Stimulated activated CD4-positive, alpha-beta T cell treated with anti-CD3 and anti-CD28 coated beads, Interleukin-15, amount 100 ng/mL, for 24 hours (primary cell): Measurements from ENCODE around the gene AGAP6.
"Not testable (repeated sequence)": the region's sequence is repeated elsewhere in the genome, so short reads cannot be mapped to it uniquely, and the experiment has no call there.

Experiments used
- DNase-seq: peaks from one replicate; pipeline ENCODE4 v3.0.0-alpha.2; 2020

The AGAP6 gene

DNA sequence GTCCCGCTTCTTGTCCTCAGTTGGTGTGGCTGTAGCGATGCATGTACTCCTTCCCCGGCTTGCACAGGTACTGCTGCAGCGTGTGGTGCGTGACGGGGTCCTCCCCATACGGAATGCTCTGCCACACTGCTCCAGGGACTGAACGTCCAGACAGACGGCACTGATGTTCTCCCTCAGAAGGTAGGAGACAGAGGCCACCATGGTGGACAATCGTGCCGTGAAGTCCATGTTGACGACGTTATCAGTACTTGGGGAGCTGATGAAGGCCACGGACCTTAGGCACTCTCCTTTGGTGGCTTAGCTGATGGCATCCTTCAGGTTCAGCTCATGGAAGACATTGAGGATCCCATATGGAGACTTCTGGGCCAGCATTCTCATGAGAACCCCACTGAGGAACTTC is 37.4 kb downstream of the AGAP6 start:
- DNase-seq = no peak

DNA sequence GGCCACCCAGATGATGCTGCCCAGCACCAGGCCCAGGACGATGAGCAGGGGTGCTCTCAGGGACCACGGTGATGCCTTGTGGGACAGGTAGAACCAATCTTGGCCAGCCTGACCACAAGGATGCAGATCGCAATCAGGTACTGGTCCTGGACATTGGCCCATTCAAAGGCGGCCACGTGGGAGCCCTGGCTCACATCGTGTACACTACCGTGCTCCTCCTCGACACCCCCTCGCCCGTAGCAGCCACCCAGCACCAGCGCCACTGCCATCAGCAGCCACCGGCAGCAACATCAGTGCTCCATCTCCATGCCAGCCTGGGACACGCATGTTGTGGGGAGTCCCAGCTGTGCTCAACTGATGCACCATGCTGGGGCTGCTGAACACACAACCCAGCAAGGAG is 39.0 kb downstream of the AGAP6 start:
- DNase-seq = no peak

DNA sequence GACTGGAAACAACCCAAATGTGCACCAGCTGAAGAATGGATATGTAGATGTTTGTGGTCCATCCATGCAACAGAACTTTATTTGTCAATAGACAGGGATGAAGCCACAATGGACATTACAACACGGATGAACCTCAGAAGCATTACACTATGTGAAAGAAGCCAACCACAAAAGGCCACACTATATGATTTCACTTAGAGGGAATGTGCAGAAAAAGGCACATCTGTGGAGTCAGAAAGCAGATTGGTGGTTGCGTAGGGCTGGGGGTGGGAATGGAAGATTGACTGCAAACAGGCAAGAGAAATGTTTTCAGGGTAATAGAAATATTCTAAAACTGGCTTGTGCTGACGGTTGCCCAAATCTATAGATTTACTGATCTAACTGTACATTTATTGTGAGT is 45.3 kb downstream of the AGAP6 start:
- no peak for DNase-seq

DNA sequence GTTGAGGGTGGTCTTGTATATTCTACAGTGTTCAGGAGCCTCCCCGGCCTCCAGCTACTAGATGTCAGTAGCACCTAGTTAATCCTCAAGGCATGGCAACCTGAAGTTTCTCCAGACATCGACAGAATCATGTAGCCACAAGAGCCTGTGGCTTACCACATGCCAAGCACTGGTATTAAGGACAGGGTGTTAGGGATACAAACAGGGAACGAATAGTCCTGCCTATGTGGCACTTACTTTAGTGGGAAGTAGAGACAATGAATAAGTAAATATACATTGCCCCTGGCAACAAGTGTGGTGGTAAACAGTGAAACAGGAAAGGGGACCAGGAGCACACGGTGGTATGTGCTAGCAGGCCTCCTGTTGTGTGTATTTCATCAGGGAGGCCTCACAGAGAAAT is 47.1 kb downstream of the AGAP6 start:
- DNase-seq = not testable (repeated sequence)

DNA sequence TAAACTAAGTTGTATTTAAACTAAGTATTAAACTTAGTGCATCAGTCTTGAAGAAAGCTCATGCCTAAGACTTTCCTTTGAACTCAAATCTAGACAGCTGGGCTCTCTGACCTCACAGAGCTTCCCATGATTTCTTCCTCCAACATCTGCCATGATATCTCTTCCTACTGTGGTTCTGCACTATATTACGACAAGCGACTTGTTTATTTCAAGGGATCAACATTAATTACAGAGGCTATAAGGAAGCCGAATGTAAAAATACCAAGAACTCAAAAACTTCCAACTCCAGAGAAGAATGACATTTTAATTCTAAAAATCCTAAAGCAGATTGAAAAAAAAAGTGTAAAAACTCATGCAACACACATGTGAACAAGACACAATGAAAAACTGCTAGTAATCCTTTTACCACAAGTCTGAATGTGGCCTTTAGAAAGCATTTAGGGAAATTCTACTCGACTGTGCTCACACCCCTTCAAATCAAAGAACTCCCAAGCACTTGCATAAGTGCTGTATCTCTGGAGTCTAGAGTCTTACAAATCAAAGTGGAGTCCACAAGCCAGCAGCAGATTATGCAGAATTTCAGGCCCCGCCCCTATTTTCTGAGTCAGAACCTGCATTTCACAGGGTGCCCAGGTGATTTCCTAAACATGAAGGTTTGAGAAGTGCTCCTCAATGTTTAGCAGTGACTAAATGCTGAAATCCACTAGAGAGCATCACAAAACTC is 56.9 kb downstream of the AGAP6 start:
- DNase-seq = peak; percentile 7

DNA sequence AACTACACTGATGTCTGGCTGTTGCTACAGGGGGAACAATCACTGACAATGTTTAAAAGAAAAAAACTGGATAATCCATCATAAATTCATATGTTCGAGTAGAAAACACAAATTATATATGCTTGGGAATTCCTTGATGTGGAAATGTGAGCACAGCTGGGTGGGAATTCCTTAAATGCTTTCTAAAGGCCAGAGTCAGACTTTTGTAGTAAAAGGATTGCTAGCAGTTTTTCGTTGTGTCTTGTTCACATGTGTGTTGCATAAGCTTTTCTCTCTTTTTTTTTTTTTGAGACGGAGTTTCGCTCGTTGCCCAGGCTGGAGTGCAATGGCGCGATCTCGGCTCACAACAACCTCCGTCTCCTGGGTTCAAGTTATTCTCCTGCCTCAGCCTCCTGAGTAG is 58.3 kb downstream of the AGAP6 start:
- DNase-seq = not testable (repeated sequence)

DNA sequence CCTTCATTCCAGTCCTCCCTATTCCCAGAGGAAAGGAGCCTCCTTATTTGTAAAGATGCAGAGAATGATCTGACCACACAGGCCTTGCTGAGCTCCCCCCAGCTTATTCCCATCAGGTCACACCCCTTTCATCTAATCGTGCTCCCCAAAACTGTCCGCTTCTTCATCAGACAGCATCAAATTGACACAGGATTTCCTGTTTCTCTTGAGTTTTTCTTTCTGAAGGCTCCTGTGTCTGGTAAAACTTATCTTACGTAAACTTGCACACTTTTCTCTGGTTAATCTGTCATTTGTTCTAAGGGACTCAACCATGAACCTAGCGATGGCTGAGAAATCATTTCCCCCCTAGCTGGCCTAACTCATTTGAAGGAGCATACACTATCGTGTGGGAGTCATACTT is 59.4 kb downstream of the AGAP6 start:
- DNase-seq = not testable (repeated sequence)

DNA sequence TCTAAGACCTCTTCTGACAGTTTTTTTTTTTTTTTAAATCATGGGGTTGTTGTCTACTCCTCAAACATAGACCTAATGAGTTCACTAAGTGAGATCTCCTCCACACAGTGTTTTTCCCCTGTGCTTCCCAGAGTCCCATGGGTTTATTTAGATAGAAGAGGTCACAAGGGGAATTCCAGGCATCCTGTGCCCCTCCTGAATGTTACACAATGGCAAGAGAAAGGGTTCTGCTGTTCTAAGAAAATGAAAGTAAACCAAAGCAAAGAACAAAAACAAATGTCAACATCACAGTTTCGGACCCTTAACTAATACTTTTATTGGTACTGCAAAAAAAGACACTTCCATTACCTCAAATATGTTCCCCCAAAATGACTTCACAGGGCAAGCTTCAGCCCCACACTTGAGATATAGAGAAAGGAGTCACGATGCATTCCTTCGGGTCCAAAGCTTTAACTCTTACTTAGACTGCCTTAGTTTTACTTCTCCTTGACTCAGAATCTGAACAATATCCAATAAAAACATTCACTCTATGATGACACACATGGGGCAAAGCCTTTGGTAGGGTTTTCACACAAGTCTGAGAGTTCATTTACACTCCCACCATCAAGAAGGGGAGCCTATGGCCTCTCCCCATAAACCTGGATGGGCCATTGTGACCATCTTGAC is 63.9 kb downstream of the AGAP6 start:
- not testable (repeated sequence) for DNase-seq

DNA sequence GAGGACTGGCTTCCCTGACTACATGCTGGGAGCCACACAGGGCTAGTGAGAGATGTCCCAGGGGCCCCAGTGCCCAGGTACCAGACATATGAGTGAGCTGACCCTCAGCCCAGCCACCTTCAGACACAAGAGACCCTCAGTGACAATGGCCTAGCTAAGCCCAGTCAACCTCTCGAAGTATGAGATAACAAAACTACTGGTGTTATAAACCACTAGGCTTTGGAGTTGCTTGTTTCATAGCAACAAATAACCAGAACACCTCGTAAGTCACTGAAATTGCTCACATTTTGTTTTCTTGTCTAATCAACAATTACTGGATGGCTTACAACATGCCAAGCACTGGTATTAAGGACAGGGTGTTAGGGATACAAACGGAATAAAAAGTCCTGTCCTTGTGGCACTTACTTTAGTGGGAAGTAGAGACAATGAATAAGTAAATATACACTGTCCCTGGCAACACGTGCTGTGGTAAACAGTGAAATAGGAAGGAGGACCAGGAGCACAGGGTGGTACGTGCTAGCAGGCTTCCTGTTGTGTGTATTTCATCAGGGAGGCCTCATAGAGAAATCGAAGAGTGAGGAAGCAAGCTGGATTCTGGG is 64.7 kb downstream of the AGAP6 start:
- not testable (repeated sequence) for DNase-seq

DNA sequence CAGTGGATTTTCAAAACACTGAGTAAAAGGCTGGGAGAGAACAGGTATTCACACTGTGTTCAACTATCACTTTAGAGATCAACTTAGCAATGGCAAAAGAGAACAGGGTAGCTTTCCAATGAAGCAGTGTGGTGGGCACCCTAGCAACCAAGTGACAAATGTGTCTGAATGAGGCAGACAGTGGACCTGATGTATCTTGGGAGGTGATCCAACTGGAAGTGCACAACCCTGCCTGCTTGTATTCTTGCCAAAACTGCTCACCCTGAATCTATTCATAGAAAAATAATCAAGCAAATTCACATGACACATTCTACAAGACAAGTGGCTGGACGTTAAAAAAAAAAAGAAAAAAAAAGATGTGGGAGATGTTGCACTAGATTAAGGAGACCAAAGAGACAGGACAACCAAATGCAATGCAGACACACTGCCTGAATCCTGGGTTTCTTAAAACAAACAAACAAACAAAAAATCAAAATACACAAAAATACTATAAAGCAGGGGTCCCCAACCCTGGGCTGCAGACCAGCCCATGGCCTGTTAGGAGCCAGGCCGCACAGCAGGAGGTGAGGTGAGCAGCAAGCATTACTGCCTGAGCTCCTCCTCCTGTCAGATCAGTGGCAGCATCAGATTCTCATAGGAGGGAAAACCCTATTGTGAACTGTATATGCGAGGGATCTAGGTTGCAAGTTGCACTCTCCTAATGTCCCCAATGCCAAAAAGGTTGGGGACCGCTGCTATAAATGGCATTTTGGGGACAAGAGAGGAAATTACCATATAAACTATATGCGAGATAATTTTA is 67.5 kb downstream of the AGAP6 start:
- not testable (repeated sequence) for DNase-seq

DNA sequence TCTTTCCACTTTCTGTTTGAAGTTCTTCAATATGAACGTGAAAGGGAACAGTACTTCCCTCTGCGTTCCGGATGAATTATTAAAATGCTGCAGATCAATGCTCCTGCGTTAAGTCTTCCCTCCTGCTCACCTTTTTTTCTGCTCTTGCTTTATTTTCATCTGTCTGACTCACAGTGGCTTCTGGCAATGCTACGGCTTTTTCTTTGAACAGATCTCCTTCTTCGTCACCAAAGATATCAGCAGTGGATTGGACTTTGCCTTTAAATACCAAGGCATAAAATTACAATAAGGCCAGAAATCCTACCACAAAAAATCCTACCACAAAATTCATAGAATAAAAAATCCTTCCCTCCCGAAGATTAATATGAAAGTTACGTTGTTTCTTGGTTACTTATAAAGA is 68.4 kb downstream of the AGAP6 start:
- not testable (repeated sequence) for DNase-seq

DNA sequence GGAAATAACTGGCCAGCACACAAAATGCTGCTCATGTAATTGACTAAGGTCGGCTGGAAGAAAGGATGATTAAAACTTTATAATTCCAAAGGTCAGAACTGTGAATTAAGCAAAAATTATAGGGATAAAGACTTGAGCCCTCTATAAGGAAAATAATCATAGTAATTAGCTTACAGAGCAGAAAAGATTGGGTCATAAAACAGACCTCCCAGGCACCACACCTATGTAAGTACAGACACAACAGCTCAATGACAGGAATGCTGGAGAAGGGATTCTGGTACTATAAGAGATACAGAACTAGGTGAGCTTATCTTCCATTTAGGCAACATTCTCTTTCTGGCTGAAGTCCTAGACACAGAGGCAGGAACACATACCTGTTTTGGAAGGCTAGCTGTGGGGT is 70.5 kb downstream of the AGAP6 start:
- not testable (repeated sequence) for DNase-seq

DNA sequence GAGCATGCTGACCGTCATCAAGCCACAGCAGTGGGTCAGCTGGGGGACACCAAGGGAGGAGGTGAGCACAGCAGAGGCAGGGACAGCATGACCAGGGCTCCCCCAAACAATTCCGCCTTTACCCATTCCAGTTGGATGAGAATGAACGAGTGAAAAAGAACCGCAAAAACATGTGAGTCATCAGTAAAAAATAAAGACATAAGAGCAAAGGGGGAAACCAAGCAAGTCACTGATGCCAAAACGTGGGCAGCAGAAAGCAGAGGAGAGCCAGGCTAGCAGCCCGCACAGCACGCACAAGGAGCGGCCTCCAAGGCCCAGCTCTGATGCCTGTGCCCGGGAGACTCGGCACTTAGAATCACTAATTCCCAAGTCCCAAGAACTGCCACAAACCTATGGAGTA is 71.7 kb downstream of the AGAP6 start:
- not testable (repeated sequence) for DNase-seq
